Measurements from ENCODE around the gene APBB2.

The APBB2 gene

DNA sequence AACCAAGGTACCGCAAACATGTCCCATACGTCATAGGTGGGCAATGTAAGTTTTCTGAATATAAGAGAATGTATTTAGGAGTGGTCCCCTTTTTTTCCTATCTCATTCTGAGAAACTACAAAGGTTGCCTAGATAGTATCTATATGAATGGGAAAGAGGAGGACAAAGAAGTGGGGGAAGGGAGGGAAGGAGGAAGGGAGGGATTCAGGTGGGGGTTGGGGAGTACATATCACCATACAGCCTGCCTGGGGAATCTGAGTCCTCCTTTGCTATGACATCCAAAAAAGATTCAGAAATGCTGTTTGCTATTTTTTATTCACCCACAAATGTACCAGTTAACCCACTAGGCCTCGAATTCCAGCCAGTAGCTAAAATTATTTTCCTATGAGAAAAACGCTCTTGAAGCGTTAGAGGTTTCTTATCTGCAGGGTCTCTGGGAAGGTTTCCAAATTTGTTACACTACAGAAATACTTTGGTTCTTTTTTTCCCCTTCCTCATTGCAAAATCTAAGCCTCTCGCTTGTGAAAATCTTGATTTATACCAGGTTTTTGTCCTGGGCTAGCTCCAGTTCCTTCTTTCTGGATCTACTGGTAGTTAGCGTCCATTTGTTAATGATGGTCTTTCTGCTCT is 251.7 kb downstream of the APBB2 start:
- peaks cover 33% of the 10 kb centered on the region for H3K4me1 ChIP-seq (ENCODE audit: control insufficient read depth, insufficient read depth, low read length)
- no peaks in the 10 kb centered on the region for H3K36me3 ChIP-seq (ENCODE audit: control insufficient read depth, insufficient read depth, low read length, severe bottlenecking)
- no peak overlapping the region for H3K9ac ChIP-seq (ENCODE audit: low read length)
- no peaks in the 10 kb centered on the region for H3K27me3 ChIP-seq (replicated peaks; ENCODE audit: control insufficient read depth, insufficient read depth, low read length)
- no peak for DNase-seq (ENCODE audit: low read depth)
- no peaks in the 10 kb centered on the region for H3K9me3 ChIP-seq (ENCODE audit: control insufficient read depth, low read length)
- H3K4me3 ChIP-seq (ENCODE audit: low read length): no peak overlapping the region

DNA sequence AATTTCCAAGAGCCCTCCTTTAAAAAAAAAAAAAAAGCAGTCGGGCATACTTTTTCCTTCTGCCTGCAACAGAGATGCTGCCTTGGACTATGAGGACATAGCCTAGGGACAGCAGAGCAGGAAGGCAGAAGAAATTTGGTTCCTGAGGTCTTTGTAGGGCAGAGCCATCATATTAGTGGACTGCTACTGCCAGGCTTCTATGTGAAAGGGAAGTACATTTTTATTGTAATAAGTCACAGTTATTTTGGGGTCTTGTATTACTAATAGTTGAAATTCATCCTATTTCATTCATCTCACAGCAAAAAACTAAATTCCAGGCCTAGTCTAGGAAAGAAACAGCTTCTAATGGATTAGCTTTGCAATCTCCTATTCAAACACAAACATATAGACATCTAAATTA is 253.4 kb downstream of the APBB2 start:
- Histone ChIP-seq H3K9me3 (ENCODE audit: control insufficient read depth, low read length) (no peaks in the 10 kb centered on the region), H3K27me3 (replicated peaks; ENCODE audit: control insufficient read depth, insufficient read depth, low read length) (no peaks in the 10 kb centered on the region), H3K36me3 (ENCODE audit: control insufficient read depth, insufficient read depth, low read length, severe bottlenecking) (no peaks in the 10 kb centered on the region), H3K4me3 (ENCODE audit: low read length) (no peak overlapping the region), H3K9ac (ENCODE audit: low read length) (no peak overlapping the region), H3K4me1 (ENCODE audit: control insufficient read depth, insufficient read depth, low read length) (peaks cover 44% of the 10 kb centered on the region)
- DNase-seq (ENCODE audit: low read depth): no peak

DNA sequence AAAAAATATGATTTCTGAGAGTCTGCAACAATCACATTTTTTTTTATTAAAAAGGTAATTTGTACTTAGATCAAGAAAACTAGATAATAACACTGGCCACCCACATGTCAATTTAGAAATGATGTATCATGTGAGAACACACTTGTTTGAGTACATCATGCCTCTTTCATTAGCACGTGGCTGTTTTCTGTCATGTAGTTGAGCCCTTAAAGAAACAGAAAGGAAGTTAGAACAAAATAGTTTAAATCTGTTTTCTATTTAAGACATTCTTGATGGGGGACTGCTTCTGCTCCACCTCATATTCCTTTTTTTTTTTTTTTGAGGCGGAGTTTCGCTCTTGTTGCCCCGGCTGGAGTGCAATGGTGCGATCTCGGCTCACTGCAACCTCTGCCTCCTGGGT is 257.1 kb downstream of the APBB2 start:
- H3K36me3 ChIP-seq (ENCODE audit: control insufficient read depth, insufficient read depth, low read length, severe bottlenecking): no peaks in the 10 kb centered on the region
- no peaks in the 10 kb centered on the region for H3K27me3 ChIP-seq (replicated peaks; ENCODE audit: control insufficient read depth, insufficient read depth, low read length)
- peaks cover 45% of the 10 kb centered on the region for H3K4me1 ChIP-seq (ENCODE audit: control insufficient read depth, insufficient read depth, low read length)
- peak overlapping the region; percentile 27 for H3K9ac ChIP-seq (ENCODE audit: low read length)
- H3K9me3 ChIP-seq (ENCODE audit: control insufficient read depth, low read length): no peaks in the 10 kb centered on the region
- H3K4me3 ChIP-seq (ENCODE audit: low read length): peak overlapping the region; percentile 50
- no peak for DNase-seq (ENCODE audit: low read depth)

DNA sequence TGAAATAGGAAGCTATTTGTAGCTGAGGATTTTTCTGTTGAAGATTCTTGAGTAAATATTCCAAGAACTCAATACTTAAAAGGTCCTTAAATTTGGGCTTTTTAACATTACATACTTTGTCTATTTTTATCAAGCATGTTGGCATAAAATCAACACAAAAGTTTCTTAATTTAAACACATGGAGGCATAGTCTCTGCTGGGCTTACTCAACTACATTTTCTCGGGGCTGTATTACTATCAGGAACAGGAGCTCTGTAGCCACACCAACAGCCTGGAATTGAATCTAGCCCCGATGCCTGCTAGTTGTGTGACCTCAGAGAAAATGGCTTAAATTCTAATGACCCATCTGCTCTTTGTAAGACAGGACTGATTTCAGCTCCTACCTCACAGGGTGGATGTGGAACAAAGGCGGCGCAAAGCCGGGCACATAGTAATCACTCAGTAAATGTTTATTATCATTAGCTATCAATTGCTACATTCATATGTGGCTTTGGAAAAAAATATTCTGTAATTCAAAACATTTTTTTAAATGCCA is 257.6 kb downstream of the APBB2 start:
- Histone ChIP-seq H3K36me3 (ENCODE audit: control insufficient read depth, insufficient read depth, low read length, severe bottlenecking) (no peaks in the 10 kb centered on the region), H3K4me1 (ENCODE audit: control insufficient read depth, insufficient read depth, low read length) (peaks cover 40% of the 10 kb centered on the region), H3K9ac (ENCODE audit: low read length) (peak overlapping the region; percentile 51), H3K4me3 (ENCODE audit: low read length) (peak overlapping the region; percentile 50), H3K9me3 (ENCODE audit: control insufficient read depth, low read length) (no peaks in the 10 kb centered on the region), H3K27me3 (replicated peaks; ENCODE audit: control insufficient read depth, insufficient read depth, low read length) (no peaks in the 10 kb centered on the region)
- peak; percentile 67 for DNase-seq (ENCODE audit: low read depth)

DNA sequence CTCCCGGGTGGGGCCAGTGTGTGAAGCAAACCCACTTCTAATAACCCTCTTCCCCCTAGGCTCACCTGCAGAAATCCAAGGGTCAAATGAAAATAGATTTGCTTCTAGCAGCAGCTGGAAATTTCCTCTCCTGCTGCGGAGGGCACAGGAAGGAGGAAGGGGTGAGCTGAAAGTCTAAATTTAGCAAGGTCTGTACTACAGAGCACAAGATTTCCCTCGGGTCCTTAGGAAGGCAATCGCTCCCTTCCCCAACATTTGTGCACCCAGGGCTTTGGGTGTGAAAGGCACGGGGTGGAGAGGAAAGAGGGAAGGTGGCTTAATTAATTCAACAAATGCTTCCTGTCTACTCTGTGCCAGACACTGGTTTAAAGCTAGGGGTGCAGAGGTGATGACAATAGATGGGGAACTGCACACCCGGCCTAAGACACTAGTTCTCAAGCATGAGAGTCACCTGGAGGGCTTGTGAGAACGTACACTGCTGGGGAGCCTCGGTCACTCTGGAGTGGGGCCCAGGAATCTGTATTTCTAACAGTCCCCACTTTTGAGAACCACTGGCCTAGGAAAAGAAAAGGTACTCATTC is 260.2 kb downstream of the APBB2 start:
- Histone ChIP-seq H3K9ac (ENCODE audit: low read length) (peak overlapping the region; percentile 29), H3K9me3 (ENCODE audit: control insufficient read depth, low read length) (no peaks in the 10 kb centered on the region), H3K27me3 (replicated peaks; ENCODE audit: control insufficient read depth, insufficient read depth, low read length) (no peaks in the 10 kb centered on the region), H3K4me3 (ENCODE audit: low read length) (no peak overlapping the region), H3K4me1 (ENCODE audit: control insufficient read depth, insufficient read depth, low read length) (peaks cover 33% of the 10 kb centered on the region), H3K36me3 (ENCODE audit: control insufficient read depth, insufficient read depth, low read length, severe bottlenecking) (no peaks in the 10 kb centered on the region)
- DNase-seq (ENCODE audit: low read depth): no peak

DNA sequence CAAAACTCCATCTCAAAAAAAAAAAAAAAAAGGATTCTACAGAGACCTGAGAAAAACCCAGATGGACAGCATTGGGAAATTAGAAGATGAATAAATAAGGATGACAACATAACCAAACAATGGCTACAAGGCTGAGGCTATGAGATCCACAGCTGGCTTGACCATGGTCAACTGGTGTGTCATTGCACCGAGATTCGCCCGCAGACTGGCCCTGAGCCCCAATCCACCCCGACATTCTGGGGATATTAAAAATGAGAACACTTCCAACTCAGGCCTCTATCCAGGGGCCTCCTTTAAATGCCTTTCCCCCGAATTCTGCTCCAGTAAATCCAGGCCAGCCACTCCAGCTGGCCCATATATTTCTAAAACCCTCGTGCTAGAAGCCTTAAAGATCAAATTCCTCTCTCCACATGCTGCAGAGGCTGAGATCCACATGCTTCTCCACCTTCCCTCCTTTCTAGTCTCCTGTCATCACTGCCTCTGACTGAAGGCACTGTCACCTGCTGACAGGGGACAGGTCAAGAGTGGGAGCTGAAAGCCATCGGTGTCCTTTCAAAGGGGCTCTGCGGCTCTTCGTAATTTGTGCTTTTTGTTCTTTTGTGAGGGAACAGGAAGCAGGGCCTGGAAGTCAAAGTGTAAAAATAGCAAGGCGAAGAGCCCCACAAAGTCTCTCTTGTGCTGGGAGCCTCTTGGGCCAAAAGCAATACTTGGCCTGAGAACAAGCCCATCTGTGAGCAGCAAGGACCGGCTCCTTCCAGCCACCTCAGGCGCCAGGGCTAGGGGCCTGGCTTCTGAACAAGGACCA is 260.9 kb downstream of the APBB2 start:
- H3K9ac ChIP-seq (ENCODE audit: low read length): peak overlapping the region; percentile 29
- no peak overlapping the region for H3K4me3 ChIP-seq (ENCODE audit: low read length)
- no peaks in the 10 kb centered on the region for H3K27me3 ChIP-seq (replicated peaks; ENCODE audit: control insufficient read depth, insufficient read depth, low read length)
- peaks cover 33% of the 10 kb centered on the region for H3K4me1 ChIP-seq (ENCODE audit: control insufficient read depth, insufficient read depth, low read length)
- no peaks in the 10 kb centered on the region for H3K36me3 ChIP-seq (ENCODE audit: control insufficient read depth, insufficient read depth, low read length, severe bottlenecking)
- DNase-seq (ENCODE audit: low read depth): no peak
- H3K9me3 ChIP-seq (ENCODE audit: control insufficient read depth, low read length): no peaks in the 10 kb centered on the region

DNA sequence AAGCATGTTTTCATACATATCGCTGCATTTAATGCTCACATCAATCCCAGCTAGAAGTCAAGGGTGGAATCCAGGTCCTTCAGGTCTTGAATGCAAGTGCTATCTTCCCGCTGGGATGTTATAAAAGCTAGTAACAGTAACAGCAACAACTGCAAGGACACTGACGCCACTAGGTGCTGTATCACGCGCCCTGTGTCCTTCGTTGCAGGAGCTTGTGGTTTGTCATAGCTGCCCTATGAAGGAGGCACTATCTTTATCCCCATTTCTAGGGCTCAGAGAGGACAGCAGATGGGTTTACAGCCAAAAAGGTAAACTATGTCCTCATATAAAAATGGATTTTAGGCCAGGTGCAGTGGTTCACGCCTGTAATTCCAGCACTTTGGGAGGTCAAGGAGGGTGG is 261.7 kb downstream of the APBB2 start:
- Histone ChIP-seq H3K4me1 (ENCODE audit: control insufficient read depth, insufficient read depth, low read length) (peaks cover 33% of the 10 kb centered on the region), H3K4me3 (ENCODE audit: low read length) (no peak overlapping the region), H3K9ac (ENCODE audit: low read length) (no peak overlapping the region), H3K36me3 (ENCODE audit: control insufficient read depth, insufficient read depth, low read length, severe bottlenecking) (no peaks in the 10 kb centered on the region), H3K9me3 (ENCODE audit: control insufficient read depth, low read length) (no peaks in the 10 kb centered on the region), H3K27me3 (replicated peaks; ENCODE audit: control insufficient read depth, insufficient read depth, low read length) (no peaks in the 10 kb centered on the region)
- DNase-seq (ENCODE audit: low read depth): no peak

DNA sequence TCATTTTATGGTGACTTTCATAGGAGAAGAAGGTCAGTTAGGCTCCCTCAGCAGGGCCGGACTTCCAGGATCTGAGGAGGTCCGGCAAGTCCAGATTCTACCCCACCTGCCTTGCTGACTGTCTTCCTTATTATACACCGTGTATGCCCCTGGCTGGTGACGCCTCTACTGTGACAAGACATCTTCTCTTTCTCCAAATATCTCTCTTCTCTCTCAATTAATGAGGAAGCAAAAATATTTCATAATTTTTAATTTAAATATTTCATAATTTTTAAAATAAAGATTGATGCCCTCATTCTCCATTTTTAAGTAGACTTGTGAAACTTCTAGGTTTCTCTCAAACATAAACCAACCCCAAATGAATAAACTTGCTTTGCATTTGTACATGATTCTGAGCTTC is 262.1 kb downstream of the APBB2 start:
- Histone ChIP-seq H3K4me3 (ENCODE audit: low read length) (no peak overlapping the region), H3K27me3 (replicated peaks; ENCODE audit: control insufficient read depth, insufficient read depth, low read length) (no peaks in the 10 kb centered on the region), H3K4me1 (ENCODE audit: control insufficient read depth, insufficient read depth, low read length) (peaks cover 32% of the 10 kb centered on the region), H3K9ac (ENCODE audit: low read length) (no peak overlapping the region), H3K36me3 (ENCODE audit: control insufficient read depth, insufficient read depth, low read length, severe bottlenecking) (no peaks in the 10 kb centered on the region), H3K9me3 (ENCODE audit: control insufficient read depth, low read length) (no peaks in the 10 kb centered on the region)
- no peak for DNase-seq (ENCODE audit: low read depth)

DNA sequence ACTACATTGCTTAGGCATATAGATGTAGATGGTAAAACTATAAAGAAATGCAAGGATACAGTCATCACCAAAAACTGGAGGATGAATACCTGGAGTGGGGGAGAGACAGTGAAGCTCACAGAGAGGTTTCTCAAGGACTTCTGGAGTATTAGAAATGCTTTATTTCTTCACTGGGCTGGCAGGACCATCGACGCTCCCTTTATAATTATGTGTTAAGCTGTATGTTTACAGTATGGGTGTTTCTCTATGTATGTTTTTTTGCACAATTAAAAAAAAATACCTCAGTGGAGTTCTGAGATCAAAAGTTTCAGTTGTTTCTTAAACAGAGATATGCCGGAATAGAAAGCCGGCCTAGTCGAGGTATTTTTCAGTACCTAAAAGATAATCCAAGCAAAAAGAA is 263.3 kb downstream of the APBB2 start:
- no peak for DNase-seq (ENCODE audit: low read depth)
- H3K9ac ChIP-seq (ENCODE audit: low read length): no peak overlapping the region
- no peaks in the 10 kb centered on the region for H3K9me3 ChIP-seq (ENCODE audit: control insufficient read depth, low read length)
- H3K4me3 ChIP-seq (ENCODE audit: low read length): no peak overlapping the region
- no peaks in the 10 kb centered on the region for H3K27me3 ChIP-seq (replicated peaks; ENCODE audit: control insufficient read depth, insufficient read depth, low read length)
- no peaks in the 10 kb centered on the region for H3K36me3 ChIP-seq (ENCODE audit: control insufficient read depth, insufficient read depth, low read length, severe bottlenecking)
- peaks cover 20% of the 10 kb centered on the region for H3K4me1 ChIP-seq (ENCODE audit: control insufficient read depth, insufficient read depth, low read length)

DNA sequence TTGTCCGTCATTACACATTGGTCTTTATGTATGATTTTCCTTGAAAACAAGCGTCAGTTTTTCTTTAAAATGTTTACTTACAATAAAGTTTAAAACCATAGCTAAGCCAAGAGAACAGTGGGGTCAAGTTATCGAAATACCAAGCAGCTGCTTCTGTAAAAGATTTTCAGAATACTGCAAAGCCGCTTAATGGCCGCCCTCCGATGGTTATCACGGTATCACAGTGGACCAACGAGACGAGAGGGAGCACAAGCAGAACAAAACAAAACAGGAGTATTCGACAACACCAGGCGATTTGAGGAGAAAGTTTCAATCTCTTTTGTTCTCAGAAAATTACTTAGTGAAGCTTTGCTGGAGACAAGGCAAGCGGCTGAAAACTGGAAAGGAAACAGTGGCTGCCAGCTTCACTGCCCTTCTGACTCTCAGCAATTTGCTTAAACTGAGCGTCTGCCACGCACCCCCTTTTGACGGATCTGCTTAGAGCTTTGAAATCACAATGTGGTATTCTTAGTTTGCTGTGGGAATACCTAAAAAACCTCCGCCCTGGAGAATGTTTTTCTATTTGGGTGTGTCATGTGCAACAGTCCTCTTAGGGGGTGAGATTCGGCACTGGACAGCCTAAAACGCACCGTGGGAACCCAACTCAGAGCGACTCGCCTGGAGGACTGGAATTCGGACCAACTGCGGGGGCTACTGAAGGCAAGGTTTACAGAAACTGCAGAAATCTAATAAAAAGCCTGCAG is 264.8 kb downstream of the APBB2 start:
- H3K9ac ChIP-seq (ENCODE audit: low read length): no peak overlapping the region
- no peak for DNase-seq (ENCODE audit: low read depth)
- H3K4me1 ChIP-seq (ENCODE audit: control insufficient read depth, insufficient read depth, low read length): peaks cover 19% of the 10 kb centered on the region

DNA sequence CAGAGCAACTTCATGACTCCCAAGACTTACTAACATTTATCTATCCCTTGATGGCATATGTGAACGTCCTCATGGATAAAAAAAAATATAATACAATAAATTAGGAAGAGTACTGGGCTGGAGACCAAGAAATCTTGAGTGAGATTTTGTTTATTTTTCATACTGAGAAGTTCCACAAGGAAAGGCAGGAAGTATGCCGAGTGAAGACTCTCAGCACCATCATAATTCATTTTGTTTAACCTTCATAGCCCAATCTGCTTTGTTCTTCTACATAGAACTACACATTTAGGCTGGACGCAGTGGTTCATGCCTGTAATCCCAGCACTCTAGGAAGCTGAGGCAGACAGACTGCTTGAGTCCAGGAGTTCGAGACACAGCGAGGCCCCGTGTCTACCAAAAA is 266.3 kb downstream of the APBB2 start:
- Histone ChIP-seq H3K9me3 (ENCODE audit: control insufficient read depth, low read length) (no peaks in the 10 kb centered on the region), H3K27me3 (replicated peaks; ENCODE audit: control insufficient read depth, insufficient read depth, low read length) (no peaks in the 10 kb centered on the region), H3K9ac (ENCODE audit: low read length) (no peak overlapping the region), H3K36me3 (ENCODE audit: control insufficient read depth, insufficient read depth, low read length, severe bottlenecking) (peaks cover 17% of the 10 kb centered on the region), H3K4me3 (ENCODE audit: low read length) (no peak overlapping the region), H3K4me1 (ENCODE audit: control insufficient read depth, insufficient read depth, low read length) (peaks cover 4% of the 10 kb centered on the region)
- no peak for DNase-seq (ENCODE audit: low read depth)

More for the DNA sequence above, 264.8 kb downstream of the APBB2 start:
- no peaks in the 10 kb centered on the region for H3K9me3 ChIP-seq (ENCODE audit: control insufficient read depth, low read length)
- H3K4me3 ChIP-seq (ENCODE audit: low read length): no peak overlapping the region
- peaks cover 2% of the 10 kb centered on the region for H3K36me3 ChIP-seq (ENCODE audit: control insufficient read depth, insufficient read depth, low read length, severe bottlenecking)
- H3K27me3 ChIP-seq (replicated peaks; ENCODE audit: control insufficient read depth, insufficient read depth, low read length): no peaks in the 10 kb centered on the region
